Keratinocyte (primary cell): ENCODE data around the gene MS4A6E. TPM values are rescaled to one million over a fixed set of nuclear protein-coding genes. Genes with fewer than 3 reads are reported as not detected.

Experiments
- DNase-seq: peaks from one replicate; pipeline ENCODE4 v3.0.0-alpha.2; 2011; ENCODE audit warnings: low read depth, missing footprints, low spot score
- FAIRE-seq: peaks from 2 replicates; lab custom pipeline; 2011; peaks lifted over from hg19 to GRCh38; lab: Jason Lieb, UNC
- H2AFZ ChIP-seq: 2 replicates; pipeline ENCODE4 v1.6.0; 2012; ENCODE audit warnings: low read length, control low read depth, inconsistent platforms; ENCODE audit not compliant: control insufficient read depth
- H3K27ac ChIP-seq: 2 replicates; pipeline ENCODE4 v1.5.1; 2011; ENCODE audit warnings: low read length; ENCODE audit not compliant: control insufficient read depth, insufficient read depth
- H3K27me3 ChIP-seq: 3 replicates; pipeline ENCODE4 v1.6.0; 2011; ENCODE audit warnings: low read length; ENCODE audit not compliant: control insufficient read depth, insufficient read depth; ENCODE audit errors: extremely low read depth
- H3K36me3 ChIP-seq, 2 experiments: 2 replicates in 1 of 2; 3 replicates in 1 of 2; pipeline ENCODE4 v1.5.1; 2011; ENCODE audit warnings: low read length in 2 of 2, mild to moderate bottlenecking in 1 of 2; ENCODE audit not compliant: control insufficient read depth in 2 of 2, insufficient read depth in 2 of 2; ENCODE audit errors: extremely low read depth in 1 of 2
- H3K4me1 ChIP-seq: 3 replicates; pipeline ENCODE4 v1.5.1; 2011; ENCODE audit warnings: low read length; ENCODE audit not compliant: control insufficient read depth, insufficient read depth; ENCODE audit errors: extremely low read depth
- H3K4me2 ChIP-seq: 3 replicates; pipeline ENCODE4 v1.6.0; 2011; ENCODE audit warnings: low read depth, low read length; ENCODE audit not compliant: control insufficient read depth, insufficient read depth; ENCODE audit errors: extremely low read depth
- H3K4me3 ChIP-seq, 3 experiments: fragments of 200-600 bp in 1 of 3; sonication (generic) in 1 of 3; 2 replicates in 2 of 3; 3 replicates in 1 of 3; pipeline ENCODE4 v1.5.1; 2011 to 2016; ENCODE audit warnings: low read length in 3 of 3, mild to moderate bottlenecking in 3 of 3, control low read depth in 2 of 3, inconsistent platforms in 1 of 3, low read depth in 1 of 3, mixed read lengths in 1 of 3, mixed run types in 1 of 3, moderate library complexity in 1 of 3; ENCODE audit not compliant: control insufficient read depth in 2 of 3, insufficient read depth in 2 of 3; ENCODE audit errors: extremely low read depth in 1 of 3
- H3K79me2 ChIP-seq: 2 replicates; pipeline ENCODE4 v1.6.0; 2012; ENCODE audit warnings: low read length; ENCODE audit not compliant: control insufficient read depth, insufficient read depth
- H3K9ac ChIP-seq: 3 replicates; pipeline ENCODE4 v1.6.0; 2011; ENCODE audit warnings: low read length; ENCODE audit not compliant: control insufficient read depth, insufficient read depth; ENCODE audit errors: extremely low read depth
- H3K9me1 ChIP-seq: 3 replicates; pipeline ENCODE4 v1.6.0; 2011; ENCODE audit warnings: low read length; ENCODE audit not compliant: control insufficient read depth, insufficient read depth; ENCODE audit errors: extremely low read depth
- H3K9me3 ChIP-seq: 2 replicates; pipeline ENCODE4 v1.5.1; 2012; ENCODE audit warnings: low read depth, low read length; ENCODE audit not compliant: control insufficient read depth
- H4K20me1 ChIP-seq: 3 replicates; pipeline ENCODE4 v1.6.0; 2011; ENCODE audit warnings: low read length; ENCODE audit not compliant: control insufficient read depth, insufficient read depth; ENCODE audit errors: extremely low read depth
- CTCF ChIP-seq, 3 experiments: IDR thresholded peaks in 1 of 3; conservative IDR thresholded peaks in 1 of 3; optimal IDR thresholded peaks in 1 of 3; 2 replicates in 2 of 3; 3 replicates in 1 of 3; pipeline versions ENCODE3 to v1.5.1; 2011; ENCODE audit warnings: low read length in 3 of 3, mild to moderate bottlenecking in 3 of 3, moderate library complexity in 2 of 3, control low read depth in 1 of 3, inconsistent platforms in 1 of 3; ENCODE audit not compliant: insufficient read depth in 2 of 3; ENCODE audit errors: extremely low read depth in 1 of 3
- EZH2 ChIP-seq: IDR thresholded peaks from one replicate; pipeline ENCODE4 v1.6.1; 2012; ENCODE audit warnings: inconsistent platforms, mild to moderate bottlenecking, low read length, moderate library complexity
- dilution Hi-C: fragments of 300-500 bp; cut with MboI; formaldehyde crosslinking; loops from one replicate; pipeline ENCODE4 v1.7.0; 2020; ENCODE audit warnings: low sequenced_read_pairs; ENCODE audit not compliant: extremely low pct_ligation_motif_present
- polyA plus RNA-seq, 5 experiments: library from polyadenylated mRNA; depleted of rRNA in 3 of 5; stranded (reverse) in 3 of 5; stranded (forward) in 1 of 5; unstranded in 1 of 5; fragments of >200 nt; gene quantifications; 1 replicate in 1 of 5; 2 replicates in 3 of 5; 3 replicates in 1 of 5; pipeline versions ENCODE4 v1.2.1 to v1.2.3, GENCODE V29; 2011 to 2012; ENCODE audit warnings: missing spikeins in 2 of 5, low read depth in 1 of 5, low replicate concordance in 1 of 5

MS4A6E gene
- polyA plus RNA-seq, 1 donor (not counting 4 experiments of a cell fraction or from before 2014, with no cell fraction given), result not detected

- DNase-seq, result no peak
- Histone ChIP-seq H3K9ac (no peak overlapping the region), H2AFZ (no peak overlapping the region), H3K4me1 (no peaks in the 10 kb centered on the region), H3K36me3 (no peaks in the 10 kb centered on the region), H3K27ac (no peak overlapping the region), H3K9me1 (no peaks in the 10 kb centered on the region), H3K27me3 (no peaks in the 10 kb centered on the region), H4K20me1 (no peaks in the 10 kb centered on the region), H3K79me2 (no peaks in the 10 kb centered on the region), H3K9me3 (no peaks in the 10 kb centered on the region), H3K4me3 (no peak overlapping the region), H3K4me2 (no peak overlapping the region)
- FAIRE-seq, result no peak
- dilution Hi-C loops, result no loop called here
- no peak for TF ChIP-seq CTCF (optimal IDR thresholded peaks at IDR 0.05 in 1 of 3, IDR thresholded peaks at IDR 0.05 in 1 of 3, conservative IDR thresholded peaks at IDR 0.05 in 1 of 3; ENCODE audit: extremely low read depth in 1 of 3, insufficient read depth in 2 of 3, low read length in 3 of 3)
- TF ChIP-seq EZH2, result no peak
Observed at GRCh38 chr11:60370252-60370810, 43.3 kb downstream of the MS4A6E start.

GRCh38 chr11:60370811-60371298 lies 43.8 kb downstream of the MS4A6E start:
- H3K79me2 ChIP-seq, result no peaks in the 10 kb centered on the region
- no peak overlapping the region for H3K9ac ChIP-seq
- FAIRE-seq (no peak), DNase-seq (no peak)
- H2AFZ ChIP-seq, result no peak overlapping the region
- no peak overlapping the region for H3K27ac ChIP-seq
- no peaks in the 10 kb centered on the region for H3K9me1 ChIP-seq
- no peaks in the 10 kb centered on the region for H3K9me3 ChIP-seq
- no peaks in the 10 kb centered on the region for H3K27me3 ChIP-seq
- H3K36me3 ChIP-seq, result no peaks in the 10 kb centered on the region
- H3K4me1 ChIP-seq, result no peaks in the 10 kb centered on the region
- dilution Hi-C loops, result no loop called here
- no peak overlapping the region for H3K4me3 ChIP-seq
- no peaks in the 10 kb centered on the region for H4K20me1 ChIP-seq
- TF ChIP-seq EZH2 (no peak), CTCF (optimal IDR thresholded peaks at IDR 0.05 in 1 of 3, IDR thresholded peaks at IDR 0.05 in 1 of 3, conservative IDR thresholded peaks at IDR 0.05 in 1 of 3; ENCODE audit: extremely low read depth in 1 of 3, insufficient read depth in 2 of 3, low read length in 3 of 3) (no peak)
- no peak overlapping the region for H3K4me2 ChIP-seq
